ENCODE measurements around the gene CC2D1B. TPM values are rescaled to one million over a fixed set of nuclear protein-coding genes. Genes with fewer than 3 reads are reported as not detected.

CC2D1B gene
- total RNA-seq, 1 donor from 2014 or later: 14.3 TPM

- no peak for ATAC-seq
Measured at GRCh38 chr1:52359676-52360594, 6.1 kb downstream of the CC2D1B start.

- no peak for ATAC-seq
Measured at GRCh38 chr1:52358851-52359497, 7.0 kb downstream of the CC2D1B start.

- ATAC-seq: no peak
Measured at GRCh38 chr1:52357397-52357796, 8.6 kb downstream of the CC2D1B start.

- no peak for ATAC-seq
Measured at GRCh38 chr1:52356818-52357355, 9.1 kb downstream of the CC2D1B start.

GRCh38 chr1:52355847-52356505 lies 10.0 kb downstream of the CC2D1B start:
- ATAC-seq: no peak

- no peak for ATAC-seq
Measured at GRCh38 chr1:52355436-52355835, 10.6 kb downstream of the CC2D1B start.

- ATAC-seq: no peak
Measured at GRCh38 chr1:52352690-52353089, 13.3 kb downstream of the CC2D1B start.

- peak; percentile 83 for ATAC-seq
Measured at GRCh38 chr1:52348704-52349300, 17.2 kb downstream of the CC2D1B start.

GRCh38 chr1:52346653-52347052 lies 19.4 kb downstream of the CC2D1B start:
- no peak for ATAC-seq

- no peak for ATAC-seq
Measured at GRCh38 chr1:52345252-52345651, 20.8 kb downstream of the CC2D1B start.

- no peak for ATAC-seq
Measured at GRCh38 chr1:52343979-52344378, 22.0 kb downstream of the CC2D1B start.

- ATAC-seq: no peak
Measured at GRCh38 chr1:52341655-52342260, 24.2 kb downstream of the CC2D1B start.

- ATAC-seq: no peak
Measured at GRCh38 chr1:52337439-52337838, 28.6 kb downstream of the CC2D1B start.

- ATAC-seq: no peak
Measured at GRCh38 chr1:52334906-52335528, 31.0 kb downstream of the CC2D1B start.

GRCh38 chr1:52332411-52332810 lies 33.6 kb downstream of the CC2D1B start:
- ATAC-seq: no peak

GRCh38 chr1:52328615-52329014 lies 37.4 kb downstream of the CC2D1B start:
- no peak for ATAC-seq

GRCh38 chr1:52325786-52326185 lies 40.2 kb downstream of the CC2D1B start:
- ATAC-seq: no peak

GRCh38 chr1:52323731-52324130 lies 42.3 kb downstream of the CC2D1B start:
- ATAC-seq: no peak

GRCh38 chr1:52321061-52321460 lies 44.9 kb downstream of the CC2D1B start:
- no peak for ATAC-seq

- peak; percentile 31 for ATAC-seq
Measured at GRCh38 chr1:52306227-52307006, 59.6 kb downstream of the CC2D1B start.
